ENCODE results near the gene CCDC137. TPM values are rescaled to one million over a fixed set of nuclear protein-coding genes. Genes with fewer than 3 reads are reported as not detected.

Gene CCDC137
- total and polyA plus RNA-seq, 12 donors: 7.5 to 46.0 (median 15.3) TPM

DNA sequence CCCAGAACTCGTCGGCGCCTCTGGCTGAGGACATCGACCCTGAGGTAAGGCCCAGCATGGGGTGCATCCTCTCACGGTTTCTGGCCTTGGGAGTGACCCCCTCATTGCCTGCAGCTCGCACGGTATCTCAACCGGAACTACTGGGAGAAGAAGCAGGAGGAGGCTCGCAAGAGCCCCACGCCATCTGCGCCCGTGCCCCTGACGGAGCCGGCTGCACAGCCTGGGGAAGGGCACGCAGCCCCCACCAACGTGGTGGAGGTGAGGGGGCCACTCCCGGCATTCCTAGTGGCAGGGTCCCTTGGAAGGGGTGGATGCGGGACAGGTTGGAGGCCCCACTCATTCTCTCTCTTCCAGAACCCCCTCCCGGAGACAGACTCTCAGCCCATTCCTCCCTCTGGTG lies 28.3 kb downstream of the CCDC137 start:
- no peak for DNase-seq
- Histone ChIP-seq H3K27me3 (no peaks in the 10 kb centered on the region), H3K36me3 (replicated peaks in 1 of 2) (peaks cover 0 to 100% of the 10 kb centered on the region in 2 donors), H3K9me3 (replicated peaks in 1 of 3) (no peaks in the 10 kb centered on the region), H3K27ac (no peak overlapping the region), H3K4me3 (no peak overlapping the region), H3K4me1 (replicated peaks in 1 of 2) (no peaks in the 10 kb centered on the region)
- intact Hi-C loops (cut with DNase I): no loop called here
- 87 to 94% (median 92%) methylated on average over 5 to 19 of the region's 19 CpGs for WGBS, 4 donors
- TF ChIP-seq, protein P1, sequence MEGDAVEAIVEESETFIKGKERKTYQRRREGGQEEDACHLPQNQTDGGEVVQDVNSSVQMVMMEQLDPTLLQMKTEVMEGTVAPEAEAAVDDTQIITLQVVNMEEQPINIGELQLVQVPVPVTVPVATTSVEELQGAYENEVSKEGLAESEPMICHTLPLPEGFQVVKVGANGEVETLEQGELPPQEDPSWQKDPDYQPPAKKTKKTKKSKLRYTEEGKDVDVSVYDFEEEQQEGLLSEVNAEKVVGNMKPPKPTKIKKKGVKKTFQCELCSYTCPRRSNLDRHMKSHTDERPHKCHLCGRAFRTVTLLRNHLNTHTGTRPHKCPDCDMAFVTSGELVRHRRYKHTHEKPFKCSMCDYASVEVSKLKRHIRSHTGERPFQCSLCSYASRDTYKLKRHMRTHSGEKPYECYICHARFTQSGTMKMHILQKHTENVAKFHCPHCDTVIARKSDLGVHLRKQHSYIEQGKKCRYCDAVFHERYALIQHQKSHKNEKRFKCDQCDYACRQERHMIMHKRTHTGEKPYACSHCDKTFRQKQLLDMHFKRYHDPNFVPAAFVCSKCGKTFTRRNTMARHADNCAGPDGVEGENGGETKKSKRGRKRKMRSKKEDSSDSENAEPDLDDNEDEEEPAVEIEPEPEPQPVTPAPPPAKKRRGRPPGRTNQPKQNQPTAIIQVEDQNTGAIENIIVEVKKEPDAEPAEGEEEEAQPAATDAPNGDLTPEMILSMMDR (IDR thresholded peaks at IDR 0.05): no peak

DNA sequence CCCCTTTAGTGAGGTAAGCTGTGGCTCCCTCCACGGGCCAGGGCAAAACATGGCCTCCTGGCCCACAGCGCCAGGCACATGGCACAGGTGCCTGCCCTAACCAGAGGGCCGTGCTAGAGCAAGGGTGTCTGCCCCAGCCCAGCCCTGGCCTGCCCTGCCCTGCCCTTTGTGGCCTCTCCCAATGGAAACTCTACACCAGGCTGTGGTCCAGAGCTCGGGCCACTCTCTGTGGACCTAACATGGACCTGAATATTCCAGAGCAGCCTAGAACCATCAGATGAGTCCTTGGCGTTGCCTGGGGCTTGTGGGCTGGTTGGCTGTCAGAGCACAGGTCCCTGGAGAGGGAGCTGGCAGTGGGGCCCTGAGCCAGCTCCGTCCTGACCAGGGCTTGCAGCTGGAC lies 28.7 kb downstream of the CCDC137 start:
- H3K36me3 ChIP-seq (replicated peaks in 1 of 2): peaks cover 0 to 98% of the 10 kb centered on the region in 2 donors
- 83 to 100% (median 89%) methylated on average over 2 to 6 of the region's 6 CpGs for WGBS, 4 donors
- H3K4me3 ChIP-seq: no peak overlapping the region
- no peaks in the 10 kb centered on the region for H3K4me1 ChIP-seq (replicated peaks in 1 of 2)
- TF ChIP-seq POLR2A (IDR thresholded peaks at IDR 0.05): no peak
- TF ChIP-seq, protein P1 (IDR thresholded peaks at IDR 0.05): no peak
- no peaks in the 10 kb centered on the region for H3K9me3 ChIP-seq (replicated peaks in 1 of 3)
- intact Hi-C loops (cut with DNase I): no loop called here
- no peaks in the 10 kb centered on the region for H3K27me3 ChIP-seq
- no peak overlapping the region for H3K27ac ChIP-seq
- DNase-seq: no peak

DNA sequence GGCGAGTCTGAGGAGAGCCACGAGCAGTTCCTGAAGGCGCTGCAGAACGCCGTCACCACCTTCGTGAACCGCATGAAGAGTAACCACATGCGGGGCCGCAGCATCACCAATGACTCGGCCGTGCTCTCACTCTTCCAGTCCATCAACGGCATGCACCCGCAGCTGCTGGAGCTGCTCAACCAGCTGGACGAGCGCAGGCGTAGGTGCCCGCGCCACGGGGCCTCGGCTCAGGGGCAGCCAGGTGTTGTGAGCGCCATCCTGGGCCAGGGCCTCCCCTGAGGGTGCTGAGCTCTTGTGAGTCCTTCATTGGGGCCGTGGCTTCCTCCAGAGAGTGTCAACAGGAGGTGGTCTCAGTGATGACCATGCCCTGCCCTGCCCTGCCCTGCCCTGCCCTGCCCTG lies 29.3 kb downstream of the CCDC137 start:
- DNase-seq: no peak
- intact Hi-C loops (cut with DNase I): no loop called here
- Histone ChIP-seq H3K36me3 (replicated peaks in 1 of 2) (peaks cover 0 to 96% of the 10 kb centered on the region in 2 donors), H3K4me1 (replicated peaks in 1 of 2) (peaks cover 0 to under 1% of the 10 kb centered on the region in 2 donors), H3K4me3 (no peak overlapping the region), H3K27me3 (no peaks in the 10 kb centered on the region), H3K27ac (no peak overlapping the region), H3K9me3 (replicated peaks in 1 of 3) (no peaks in the 10 kb centered on the region)
- WGBS, 4 donors: 89 to 93% (median 91%) methylated on average over 13 to 22 of the region's 22 CpGs
- TF ChIP-seq, protein P1 (IDR thresholded peaks at IDR 0.05): no peak
- no peak for TF ChIP-seq POLR2A (IDR thresholded peaks at IDR 0.05)

DNA sequence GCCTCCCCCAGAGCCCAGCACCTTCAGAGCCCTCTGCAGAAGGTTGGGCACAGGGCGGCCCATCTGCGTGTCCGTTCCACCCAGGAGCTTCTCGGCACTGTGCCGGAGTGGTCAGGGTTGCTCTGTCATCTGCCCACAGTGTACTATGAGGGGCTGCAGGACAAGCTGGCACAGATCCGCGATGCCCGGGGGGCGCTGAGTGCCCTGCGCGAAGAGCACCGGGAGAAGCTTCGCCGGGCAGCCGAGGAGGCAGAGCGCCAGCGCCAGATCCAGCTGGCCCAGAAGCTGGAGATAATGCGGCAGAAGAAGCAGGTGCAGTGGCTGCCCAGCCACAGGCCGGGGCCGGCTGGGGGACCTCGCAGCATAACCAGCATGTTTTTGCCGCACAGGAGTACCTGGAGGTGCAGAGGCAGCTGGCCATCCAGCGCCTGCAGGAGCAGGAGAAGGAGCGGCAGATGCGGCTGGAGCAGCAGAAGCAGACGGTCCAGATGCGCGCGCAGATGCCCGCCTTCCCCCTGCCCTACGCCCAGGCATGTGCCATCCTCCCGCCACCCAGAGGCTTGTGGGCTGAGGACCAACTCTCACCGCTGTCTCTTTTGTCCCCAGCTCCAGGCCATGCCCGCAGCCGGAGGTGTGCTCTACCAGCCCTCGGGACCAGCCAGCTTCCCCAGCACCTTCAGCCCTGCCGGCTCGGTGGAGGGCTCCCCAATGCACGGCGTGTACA lies 29.8 kb downstream of the CCDC137 start:
- peaks cover 1 to 7% of the 10 kb centered on the region in 2 donors for H3K4me1 ChIP-seq (replicated peaks in 1 of 2)
- TF ChIP-seq, protein P1 (IDR thresholded peaks at IDR 0.05): no peak
- no peak for TF ChIP-seq POLR2A (IDR thresholded peaks at IDR 0.05)
- H3K9me3 ChIP-seq (replicated peaks in 1 of 3): no peaks in the 10 kb centered on the region
- peaks cover 0 to 96% of the 10 kb centered on the region in 2 donors for H3K36me3 ChIP-seq (replicated peaks in 1 of 2)
- no peak overlapping the region for H3K27ac ChIP-seq
- WGBS, 4 donors: 93 to 95% (median 95%) methylated on average over 29 to 40 of the region's 40 CpGs
- no peak overlapping the region for H3K4me3 ChIP-seq
- intact Hi-C loops (cut with DNase I): no loop called here
- H3K27me3 ChIP-seq: no peaks in the 10 kb centered on the region
- DNase-seq: no peak
